HG02970 (cell line): Measurements from ENCODE around the gene PPP1R14D.

Experiments used
- ATAC-seq: cut with Tn5 transposase; IDR thresholded peaks from one replicate; pipeline ENCODE4 v1.9.1; 2021; ENCODE audit warnings: mild to moderate bottlenecking, moderate library complexity, moderate number of reproducible peaks; ENCODE audit not compliant: unreplicated experiment, low FRiP score

PPP1R14D gene

DNA sequence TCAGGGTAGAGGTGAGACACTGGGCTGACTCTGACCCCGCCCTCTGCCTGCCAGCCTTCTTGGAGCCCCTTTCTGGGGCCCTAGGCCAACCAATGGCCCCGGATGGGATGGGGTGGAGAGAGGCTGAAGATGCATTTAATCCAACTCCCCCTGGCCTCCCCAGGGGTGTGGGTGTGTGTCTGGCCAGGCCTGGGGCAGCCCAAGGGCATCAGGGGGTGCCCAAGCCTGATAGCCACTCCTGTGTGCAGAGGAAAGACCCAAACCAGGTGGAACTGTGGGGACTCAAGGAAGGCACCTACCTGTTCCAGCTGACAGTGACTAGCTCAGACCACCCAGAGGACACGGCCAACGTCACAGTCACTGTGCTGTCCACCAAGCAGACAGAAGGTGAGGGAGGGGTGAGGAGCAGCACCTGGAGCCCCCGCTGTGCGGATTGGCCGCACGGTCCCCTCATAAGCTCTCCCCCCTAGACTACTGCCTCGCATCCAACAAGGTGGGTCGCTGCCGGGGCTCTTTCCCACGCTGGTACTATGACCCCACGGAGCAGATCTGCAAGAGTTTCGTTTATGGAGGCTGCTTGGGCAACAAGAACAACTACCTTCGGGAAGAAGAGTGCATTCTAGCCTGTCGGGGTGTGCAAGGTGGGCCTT is 24.9 kb upstream of the PPP1R14D start:
- no peak for ATAC-seq

DNA sequence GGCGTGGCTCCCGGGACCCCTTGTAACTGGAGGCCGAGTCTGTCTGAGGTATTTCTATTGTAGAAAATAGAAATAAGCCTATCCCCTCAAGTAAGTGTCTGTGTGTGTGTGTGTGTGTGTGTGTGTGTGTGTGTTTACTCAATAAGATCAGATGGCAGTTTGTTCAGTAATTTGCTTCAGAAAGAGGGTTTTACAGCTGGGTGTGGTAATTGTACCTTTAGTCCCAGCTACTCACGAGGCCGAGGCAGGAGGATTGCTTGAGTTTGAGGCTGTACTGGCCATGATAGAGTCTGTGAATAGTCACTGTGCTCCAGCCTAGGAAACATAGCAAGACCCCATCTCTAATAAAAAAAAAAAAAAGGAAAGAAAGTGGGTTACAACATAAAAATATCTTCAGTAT is 24.0 kb upstream of the PPP1R14D start:
- no peak for ATAC-seq

DNA sequence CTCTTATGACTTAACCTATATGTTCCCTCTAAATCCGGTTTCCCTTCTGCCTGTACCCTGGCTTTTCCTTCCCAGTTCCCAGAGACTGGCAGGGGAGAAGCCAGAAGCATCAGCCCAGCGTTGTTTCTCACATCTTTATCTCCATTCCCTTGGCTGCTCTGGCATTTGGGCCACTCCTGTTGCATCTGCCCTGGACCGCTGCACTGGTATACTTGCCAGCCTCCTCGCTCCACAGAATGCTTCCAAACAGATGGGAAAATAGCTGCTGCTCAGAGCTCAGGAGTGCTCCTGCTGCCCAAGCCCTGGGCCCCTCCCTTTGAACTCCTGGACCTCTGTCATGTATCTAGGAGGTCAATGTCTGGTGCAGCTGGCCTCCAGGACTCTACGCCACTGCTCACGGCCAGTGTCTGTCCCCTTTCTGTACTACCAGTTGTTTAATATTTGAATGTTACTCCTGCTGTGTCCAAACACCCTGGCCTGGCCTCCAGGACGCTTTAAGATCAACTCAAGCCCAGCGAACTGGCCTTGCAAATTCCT is 22.1 kb upstream of the PPP1R14D start:
- ATAC-seq = no peak

DNA sequence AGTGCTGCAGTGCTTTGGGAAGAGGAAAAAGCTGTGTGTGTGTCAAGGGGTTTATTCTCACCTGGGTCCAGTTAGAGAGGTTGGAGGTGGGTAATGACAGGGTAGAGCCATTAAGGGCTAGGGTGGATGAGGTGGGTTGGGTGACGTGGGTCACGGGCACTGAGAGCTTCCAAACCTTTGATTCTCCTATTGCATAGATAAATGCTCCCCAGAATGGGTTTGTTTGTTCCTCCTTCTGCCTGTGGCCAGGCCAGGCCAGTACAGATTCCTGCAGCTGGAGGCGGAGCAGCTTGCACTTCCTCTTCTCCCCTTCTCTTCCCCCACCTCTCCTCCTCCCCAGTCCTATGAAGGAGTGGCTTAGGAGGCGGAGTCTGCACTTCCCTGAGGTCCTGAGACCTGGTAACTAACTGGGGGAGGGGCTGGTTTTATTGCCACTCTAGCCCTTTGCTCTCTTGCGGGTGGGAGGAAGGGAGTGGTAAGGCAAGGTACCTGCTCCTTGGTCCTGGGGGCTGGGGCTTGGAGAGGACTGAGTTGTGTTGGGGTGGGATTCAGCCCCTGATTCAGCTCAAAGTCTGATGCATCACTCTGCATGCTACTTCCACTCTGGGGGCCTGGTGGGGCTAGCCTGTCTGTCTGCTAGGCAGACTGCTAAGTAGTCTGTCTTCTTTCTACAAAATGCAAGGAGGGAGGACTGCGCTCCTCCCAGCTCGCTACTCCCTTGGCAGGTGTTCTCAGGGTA is 18.9 kb upstream of the PPP1R14D start:
- no peak for ATAC-seq

DNA sequence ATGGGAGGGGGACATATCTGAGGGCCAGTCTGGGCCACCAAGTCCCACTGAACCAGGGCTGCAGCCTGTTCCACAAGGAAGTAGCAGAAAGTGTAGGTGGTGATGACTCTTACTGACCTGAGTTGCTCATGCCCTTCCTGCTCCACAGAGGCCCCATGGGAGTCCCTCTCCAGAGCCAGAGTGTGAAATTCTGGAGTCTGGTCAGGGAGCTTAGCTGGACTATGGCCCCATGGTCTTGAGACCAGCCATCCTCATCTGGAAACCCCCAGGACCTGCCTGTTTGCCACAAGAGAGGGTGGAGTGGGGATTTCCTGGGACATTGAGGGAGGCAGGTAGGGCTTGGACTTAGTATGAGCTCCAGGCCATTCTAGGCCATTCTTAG is 18.3 kb upstream of the PPP1R14D start:
- ATAC-seq = no peak

DNA sequence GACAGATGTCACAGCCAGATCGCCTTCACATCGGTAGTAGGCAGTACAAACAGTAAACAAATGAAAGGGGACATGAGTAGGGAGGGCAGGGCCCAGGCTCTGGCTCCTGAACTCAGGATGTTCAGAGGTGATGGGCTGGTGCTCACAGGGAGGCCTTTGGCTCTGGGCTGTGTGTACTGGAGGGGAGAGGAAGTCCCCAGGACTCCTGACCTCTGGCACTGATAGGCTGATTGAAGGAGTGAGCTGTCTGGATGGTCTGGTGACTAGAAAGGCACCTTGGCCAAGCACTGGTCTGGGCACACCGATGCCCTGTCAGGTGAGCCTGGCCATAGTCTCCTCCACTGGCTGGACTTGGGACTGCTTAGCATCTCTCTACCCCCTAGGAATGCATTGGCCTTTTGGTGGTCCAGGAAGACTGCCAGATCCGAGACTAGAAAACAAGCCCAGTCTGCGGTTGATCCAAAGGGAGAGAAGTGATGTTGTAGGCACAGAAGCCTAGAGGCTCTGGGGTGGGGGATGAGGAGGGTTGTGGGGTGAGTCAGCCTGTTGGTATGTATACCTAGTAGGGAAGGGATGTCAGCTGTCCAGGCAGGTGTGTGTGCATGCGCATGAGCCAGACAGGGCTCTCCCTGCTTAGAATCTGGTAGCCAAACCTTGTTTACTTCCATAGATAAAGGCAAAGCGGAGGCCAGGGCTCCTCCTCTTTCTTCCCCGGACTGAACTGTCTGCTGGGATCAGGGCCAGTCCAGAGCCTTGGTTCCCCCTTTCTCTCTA is 17.2 kb upstream of the PPP1R14D start:
- no peak for ATAC-seq

DNA sequence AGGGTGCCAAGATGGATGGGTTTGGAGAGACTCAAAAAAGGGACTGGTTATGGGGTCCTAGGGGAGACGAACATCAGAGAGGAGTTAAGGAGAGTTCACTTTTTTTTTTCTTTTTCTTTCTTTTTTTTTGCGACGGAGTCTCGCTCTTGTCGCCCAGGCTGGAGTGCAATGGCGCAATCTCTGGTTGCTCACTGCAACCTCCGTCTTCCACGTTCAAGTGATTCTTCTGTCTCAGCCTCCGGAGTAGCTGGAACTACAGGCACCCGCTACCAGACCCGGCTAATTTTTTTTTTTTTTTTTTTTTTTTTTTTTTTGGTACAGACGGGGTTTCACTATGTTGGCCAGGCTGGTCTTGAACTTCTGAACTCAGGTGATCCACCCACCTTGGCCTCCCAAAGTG is 16.5 kb upstream of the PPP1R14D start:
- no peak for ATAC-seq

DNA sequence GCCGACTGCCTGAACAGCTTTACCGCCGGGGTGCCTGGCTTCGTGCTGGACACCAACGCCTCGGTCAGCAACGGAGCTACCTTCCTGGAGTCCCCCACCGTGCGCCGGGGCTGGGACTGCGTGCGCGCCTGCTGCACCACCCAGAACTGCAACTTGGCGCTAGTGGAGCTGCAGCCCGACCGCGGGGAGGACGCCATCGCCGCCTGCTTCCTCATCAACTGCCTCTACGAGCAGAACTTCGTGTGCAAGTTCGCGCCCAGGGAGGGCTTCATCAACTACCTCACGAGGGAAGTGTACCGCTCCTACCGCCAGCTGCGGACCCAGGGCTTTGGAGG is 16.2 kb upstream of the PPP1R14D start:
- no peak for ATAC-seq

DNA sequence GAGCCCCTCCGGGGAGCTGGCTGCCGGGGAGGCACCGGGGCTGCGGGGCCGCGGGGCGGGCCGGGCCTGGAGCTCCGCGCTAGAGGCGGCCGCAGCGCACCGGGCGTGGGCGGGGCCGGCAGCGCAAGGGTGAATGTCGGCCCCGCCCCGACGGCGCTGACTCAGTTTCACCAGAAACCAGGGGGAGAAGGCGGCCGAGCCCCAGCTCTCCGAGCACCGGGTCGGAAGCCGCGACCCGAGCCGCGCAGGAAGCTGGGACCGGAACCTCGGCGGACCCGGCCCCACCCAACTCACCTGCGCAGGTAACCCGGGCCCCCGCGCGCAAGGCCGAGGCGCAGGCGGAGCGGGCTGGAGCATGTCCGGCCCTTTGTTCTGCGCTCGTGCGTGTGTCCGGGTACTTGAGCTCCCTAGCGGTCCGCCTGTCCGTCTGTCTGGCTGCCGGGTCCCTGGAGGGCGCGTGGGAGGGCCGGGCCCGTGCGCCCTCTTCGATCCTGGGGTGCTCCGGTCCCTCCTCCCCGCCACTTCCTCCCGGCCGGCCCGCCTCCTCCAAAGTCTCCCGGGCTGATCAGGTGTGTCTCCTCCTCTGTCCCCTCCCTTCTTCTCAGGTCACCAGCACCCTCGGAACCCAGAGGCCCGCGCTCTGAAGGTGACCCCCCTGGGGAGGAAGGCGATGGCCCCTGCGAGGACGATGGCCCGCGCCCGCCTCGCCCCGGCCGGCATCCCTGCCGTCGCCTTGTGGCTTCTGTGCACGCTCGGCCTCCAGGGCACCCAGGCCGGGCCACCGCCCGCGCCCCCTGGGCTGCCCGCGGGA is 15.6 kb upstream of the PPP1R14D start, which contains the start of gene SPINT1:
Gene SPINT1, plus strand, starts transcription at position 164 of the 811 bp plus-strand sequence. Its CDS starts 507 bp downstream, at position 671.
- no peak for ATAC-seq

DNA sequence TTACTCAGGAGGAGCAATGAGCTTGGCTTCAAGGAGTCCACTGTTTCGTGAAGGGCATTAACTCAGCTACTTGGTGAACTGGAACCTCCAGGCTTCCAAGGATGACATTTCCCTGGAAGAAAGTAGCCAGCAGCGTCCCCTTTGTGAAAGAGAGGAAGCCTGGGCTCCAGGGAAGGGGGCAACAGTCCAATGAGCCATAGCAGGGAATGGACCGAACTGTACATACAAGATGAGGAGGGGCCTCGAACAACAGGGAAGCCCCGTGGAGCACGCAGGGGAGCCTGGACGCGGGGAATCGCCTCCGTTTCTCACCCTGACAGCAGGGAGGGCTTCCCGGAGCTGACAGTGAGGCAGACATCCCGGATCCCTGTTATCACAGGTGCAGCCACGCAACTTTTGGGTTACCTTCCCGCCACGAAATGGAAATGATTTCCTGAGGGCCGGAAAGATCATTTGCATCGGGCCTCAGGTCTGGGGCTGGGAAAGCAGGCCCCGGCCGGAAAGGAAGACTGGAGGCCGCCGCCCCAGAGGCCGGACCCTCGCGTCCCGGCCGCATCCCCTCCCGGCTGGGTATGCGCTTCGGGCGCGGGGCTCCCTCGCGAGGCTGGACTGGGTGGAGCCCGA is 14.9 kb upstream of the PPP1R14D start:
- ATAC-seq = no peak

DNA sequence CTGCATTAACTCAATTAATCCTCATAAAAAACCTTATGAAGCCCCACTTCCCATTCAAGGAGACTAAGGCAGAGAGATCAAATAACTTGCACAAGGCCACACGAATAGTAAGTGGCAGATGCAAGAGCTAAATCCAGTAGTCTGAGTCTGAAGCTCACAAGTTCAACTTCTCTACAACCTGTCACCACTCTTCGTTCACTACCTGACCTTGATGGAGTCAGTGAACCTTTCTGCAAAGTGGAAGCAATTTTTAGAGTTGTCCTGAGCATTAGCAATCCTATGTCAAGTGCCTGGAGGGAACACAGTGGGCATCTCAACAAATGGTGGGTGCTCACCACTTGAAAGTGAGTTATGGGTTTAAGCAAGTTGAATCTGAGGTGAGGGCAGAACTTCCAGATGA is 13.2 kb upstream of the PPP1R14D start:
- ATAC-seq = no peak

DNA sequence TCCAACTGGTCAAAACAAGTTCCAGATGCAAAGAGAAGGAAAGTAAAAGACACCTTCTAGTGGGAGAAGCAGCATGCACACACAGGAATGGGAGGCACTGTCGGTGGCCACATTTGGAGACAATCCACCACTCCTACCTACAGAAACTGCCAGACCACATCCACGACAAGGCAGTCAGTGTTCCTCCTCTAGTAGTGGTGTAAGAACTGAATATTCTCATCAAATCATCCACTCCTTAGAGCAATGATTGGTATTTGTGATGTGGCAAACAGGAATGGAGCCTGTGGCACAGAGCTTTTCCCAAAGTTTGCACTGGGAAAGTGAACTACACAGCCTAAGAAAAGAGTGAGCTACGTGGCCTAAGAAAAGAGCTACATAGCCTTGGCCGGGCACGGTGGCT is 10.2 kb upstream of the PPP1R14D start:
- ATAC-seq = no peak

DNA sequence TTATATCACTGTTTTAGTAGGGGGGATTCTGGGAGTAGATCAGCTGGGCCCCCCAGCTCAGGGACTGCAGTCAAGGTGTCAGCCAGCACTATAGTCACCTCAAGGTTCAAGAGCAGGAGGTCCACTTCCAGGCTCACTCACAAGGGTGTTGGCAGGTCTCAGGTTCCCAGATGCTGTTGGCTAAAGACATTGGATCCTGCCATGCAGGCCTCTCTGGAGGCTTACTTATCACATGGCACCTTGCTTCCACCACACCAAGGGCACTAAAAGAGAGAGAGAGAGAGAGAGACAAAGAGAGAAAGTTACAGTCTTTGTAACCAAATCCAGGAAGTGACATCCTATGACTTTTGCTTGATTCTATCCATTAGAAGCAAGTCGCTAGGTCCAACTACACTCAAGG is 7.5 kb upstream of the PPP1R14D start:
- ATAC-seq = no peak

DNA sequence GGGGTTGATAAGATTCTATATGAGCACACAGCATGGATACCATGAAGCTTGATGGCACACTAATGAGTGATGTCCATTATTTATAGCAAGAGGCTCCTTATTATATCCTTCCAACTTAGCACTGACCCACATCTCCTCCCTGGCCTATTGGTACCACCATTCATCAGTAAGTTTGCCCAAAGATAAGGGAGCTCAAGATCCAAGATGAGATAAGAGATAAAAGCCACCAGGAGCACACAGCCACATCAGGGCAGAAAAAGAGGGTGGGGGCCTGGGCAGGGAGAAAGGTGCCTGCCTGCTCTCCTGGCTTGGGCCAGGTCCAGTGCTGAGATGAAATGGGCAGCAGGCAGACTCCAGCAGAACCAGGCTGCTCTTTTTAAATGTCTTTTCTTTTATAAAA is 4.4 kb upstream of the PPP1R14D start:
- ATAC-seq = no peak

DNA sequence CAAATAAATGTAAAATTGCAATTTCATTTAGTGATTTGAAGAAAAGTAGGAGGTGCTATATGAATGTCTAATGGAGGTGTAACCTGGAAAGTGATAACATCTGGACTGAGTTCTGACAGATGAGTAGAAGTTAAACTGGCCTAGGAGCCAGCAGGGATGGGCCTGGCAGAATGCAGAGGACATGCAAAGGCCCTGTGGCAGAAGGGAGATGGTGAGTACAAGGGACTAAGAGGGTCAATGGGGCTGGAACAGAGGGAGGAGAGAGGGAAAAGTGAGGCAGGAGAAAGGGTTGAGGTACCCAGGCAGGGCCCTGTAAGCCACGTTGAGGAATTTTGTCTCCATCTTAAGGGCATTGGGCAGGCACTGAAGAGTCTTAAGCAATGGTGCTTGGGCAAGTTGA is 3.4 kb upstream of the PPP1R14D start:
- no peak for ATAC-seq

DNA sequence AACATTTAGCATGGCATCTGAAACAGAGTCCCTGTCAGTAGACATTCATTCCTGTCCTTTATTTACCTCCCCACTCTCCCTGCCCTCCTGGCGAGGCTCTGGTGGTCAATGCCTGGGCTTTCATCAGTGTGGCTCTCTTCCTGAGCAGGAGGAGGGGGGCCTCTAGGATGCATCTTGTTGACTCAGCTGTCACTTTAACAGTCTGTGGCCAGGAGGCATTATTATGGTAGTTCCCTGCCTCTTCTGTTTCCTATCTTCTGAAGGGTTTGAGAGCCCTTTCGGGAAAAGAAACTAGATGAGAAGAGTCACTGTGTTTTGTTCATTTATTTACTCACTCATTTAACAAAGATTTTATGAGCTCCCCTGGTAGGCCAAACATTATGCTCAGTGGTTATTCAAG is 2.4 kb upstream of the PPP1R14D start:
- ATAC-seq = no peak

DNA sequence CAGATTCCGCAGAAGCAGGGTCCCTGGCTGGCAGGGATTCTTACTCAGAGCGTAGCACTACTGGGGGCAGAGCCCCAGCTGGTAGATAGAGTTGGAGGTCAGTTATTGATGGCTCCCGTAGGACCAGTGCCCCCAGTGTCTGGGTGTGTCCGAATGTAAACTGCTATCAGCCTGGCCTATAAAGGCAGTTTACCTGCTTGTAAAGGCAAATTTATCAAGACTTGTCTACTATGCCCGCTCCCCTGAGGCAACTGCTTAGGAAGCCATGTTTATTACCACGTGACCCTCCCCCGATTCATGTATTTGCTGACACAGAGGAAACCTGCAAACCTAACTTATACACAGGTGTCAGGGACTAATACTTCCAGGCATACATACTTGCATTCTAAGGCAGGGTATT is 607 bp upstream of the PPP1R14D start:
- ATAC-seq = no peak

DNA sequence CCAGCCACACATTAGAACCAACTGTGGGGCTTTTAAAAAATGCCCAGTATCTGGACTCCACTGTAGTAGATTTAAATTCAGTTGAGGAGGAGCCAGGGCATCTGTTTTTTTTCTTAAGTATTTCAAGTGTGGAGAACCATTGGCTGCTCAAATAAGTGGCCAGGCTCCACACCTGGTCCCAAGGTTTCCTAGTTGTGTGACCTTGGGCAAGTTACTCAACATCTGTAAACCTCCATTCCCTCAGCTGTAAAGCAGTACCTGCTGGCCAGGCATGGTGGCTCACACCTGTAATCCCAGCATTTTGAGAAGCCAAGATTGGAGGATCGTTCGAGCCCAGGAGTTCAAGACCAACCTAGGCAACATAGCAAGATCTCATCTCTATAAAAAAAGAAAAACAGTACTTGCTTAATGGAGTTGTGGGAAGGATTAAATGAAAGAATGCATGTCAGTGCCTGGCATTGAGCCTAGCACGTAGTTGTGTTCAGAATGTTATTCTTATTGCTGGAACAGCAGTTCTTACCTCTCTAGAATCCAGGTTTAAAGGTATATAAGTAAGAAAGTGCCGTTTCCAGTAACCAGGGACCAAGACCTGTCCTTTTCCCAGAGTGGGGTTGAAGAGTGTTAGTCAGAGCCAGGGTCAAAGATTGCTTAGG is 2.0 kb downstream of the PPP1R14D start:
- no peak for ATAC-seq

DNA sequence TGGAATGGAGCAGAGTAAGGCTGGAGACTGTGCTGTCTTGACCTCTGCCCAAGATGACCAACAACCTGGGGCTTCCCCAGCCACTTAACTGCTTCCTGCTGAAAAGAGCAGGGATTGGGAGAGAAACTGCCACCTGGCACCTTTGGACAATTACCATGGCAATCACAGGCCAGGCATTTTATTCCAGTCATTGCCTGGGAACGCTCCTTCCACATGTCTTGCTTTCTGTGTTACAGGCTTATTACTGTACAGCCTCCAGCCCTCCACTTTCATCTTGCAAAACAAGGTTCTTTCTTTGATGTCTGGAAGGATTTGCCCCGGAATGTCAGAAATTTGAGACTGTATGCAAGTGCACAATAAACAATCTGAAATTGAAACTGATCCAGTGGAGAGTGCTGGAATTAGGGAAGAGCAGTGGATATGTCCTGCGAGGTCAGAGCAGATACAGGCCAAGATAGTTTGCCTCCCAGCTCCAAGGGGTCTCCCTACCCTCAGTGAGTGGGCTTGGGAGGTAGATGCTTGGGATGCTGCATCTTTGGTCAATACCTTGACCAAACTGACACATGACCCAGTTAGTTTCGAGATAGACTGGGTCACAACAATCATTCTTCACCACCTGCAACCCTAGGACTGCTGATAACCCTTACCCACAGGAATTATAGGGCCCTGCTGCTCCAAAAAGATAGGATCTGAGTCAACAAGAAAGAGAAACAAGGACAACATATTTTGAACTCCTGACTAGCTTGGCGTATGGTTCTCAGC is 2.7 kb downstream of the PPP1R14D start:
- no peak for ATAC-seq
